GM18526 (cell line): ENCODE data around the gene KRTAP3-2.

ENCODE experiments used
- POLR2A ChIP-seq: IDR thresholded peaks from 3 replicates; pipeline ENCODE4 v1.6.1; 2011; ENCODE audit not compliant: insufficient read length; ENCODE audit errors: extremely low read depth

The KRTAP3-2 gene

DNA sequence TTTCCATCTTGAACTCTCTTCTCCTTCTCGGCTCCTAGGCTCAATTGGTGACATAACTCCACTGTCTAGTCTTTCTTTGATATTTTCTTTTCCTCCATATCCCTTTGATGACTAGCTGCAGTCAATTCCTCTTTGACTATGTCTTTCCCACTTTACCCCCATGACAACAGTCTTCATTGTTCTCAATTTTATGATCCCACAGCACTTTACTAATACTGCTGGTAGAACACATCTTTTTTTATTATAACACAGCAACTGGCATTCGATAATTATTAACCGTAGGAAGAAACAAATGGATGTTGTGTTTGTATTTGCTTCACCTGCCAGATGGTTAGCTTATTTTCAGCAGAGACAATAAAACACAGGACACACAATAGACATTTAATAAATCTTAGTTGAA, 7.0 kb downstream of the KRTAP3-2 start:
- TF ChIP-seq POLR2A, result no peak

DNA sequence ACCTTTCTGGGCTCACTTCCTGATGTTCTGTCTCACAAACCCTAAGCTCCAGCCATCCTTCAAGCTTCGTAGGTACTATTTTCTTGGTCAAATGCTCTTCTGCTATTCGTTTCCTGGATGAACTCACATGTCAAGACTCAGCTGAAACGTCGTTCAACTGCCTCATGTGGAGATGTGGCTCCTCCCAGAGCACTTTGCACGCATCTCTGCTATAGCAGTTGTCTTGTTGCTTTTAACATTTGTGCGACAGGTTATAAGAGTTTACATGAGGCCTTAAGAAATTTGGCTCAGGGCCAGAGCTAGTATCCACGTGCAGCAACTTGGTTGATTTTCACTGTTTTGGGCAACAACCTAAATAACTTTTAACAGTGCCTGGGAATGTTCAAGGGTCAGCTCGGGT, 12.8 kb downstream of the KRTAP3-2 start:
- no peak for TF ChIP-seq POLR2A

DNA sequence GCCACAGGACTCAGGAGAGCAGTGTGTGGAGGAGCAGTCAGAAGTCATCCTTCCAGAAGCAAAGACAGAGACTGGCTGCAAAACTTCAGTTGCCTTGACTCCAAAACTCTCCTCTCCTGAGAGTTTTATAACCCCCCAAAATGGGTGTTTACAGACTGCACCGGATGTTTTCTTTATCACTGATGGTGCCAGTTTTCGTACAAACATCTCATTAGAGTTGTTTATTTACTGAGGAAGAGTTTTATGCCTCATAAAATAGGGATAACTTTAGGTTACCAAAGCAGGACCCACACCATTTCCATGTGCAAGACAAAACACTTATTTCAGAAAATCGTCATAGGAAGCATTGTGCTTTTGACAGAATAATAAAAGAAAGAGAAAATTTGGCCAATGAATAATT, 15.5 kb downstream of the KRTAP3-2 start, which contains the start of gene KRT40:
KRT40 (minus strand) TSS at position 101 of the 400 bp plus-strand sequence; CDS start at position 48, 53 bp downstream.
- no peak for TF ChIP-seq POLR2A

DNA sequence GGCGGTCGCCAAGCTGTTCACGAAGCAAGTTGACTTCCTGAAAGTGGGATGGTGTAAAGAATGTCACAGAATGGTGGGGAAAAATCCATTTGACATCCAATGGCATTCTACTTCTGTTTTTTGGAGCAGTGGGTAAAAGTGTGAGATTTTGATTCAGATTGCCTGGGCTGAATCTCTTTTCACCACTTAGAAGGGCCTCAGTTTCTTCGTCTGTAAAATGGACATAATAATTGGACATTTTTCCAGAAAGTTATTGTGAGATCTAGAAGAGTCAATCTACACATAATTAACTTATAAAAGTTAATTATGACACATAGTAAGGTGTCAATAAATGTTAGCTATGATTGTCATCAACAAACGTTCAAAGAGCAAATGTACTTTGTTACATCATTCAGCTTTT, 18.6 kb downstream of the KRTAP3-2 start:
- TF ChIP-seq POLR2A, result no peak

DNA sequence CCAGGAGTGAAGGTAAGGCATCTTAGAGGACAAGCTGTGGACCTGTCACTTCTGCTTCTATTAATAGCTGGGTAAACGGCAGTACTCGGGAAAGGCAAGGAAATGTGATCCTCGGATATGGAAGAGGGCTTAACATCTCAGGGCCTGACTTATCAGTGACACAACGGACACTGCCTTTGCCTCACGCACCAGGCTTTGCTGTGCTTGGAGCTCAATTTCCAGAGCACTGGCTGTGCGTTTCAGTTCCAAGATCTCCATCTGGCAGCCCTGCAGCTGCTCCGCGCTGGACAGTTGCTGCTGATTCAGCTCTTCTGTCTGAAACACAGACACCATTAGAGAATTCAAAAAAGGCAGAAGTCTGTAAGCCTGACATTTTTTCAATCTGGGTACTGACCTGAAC, 19.1 kb downstream of the KRTAP3-2 start:
- no peak for TF ChIP-seq POLR2A

DNA sequence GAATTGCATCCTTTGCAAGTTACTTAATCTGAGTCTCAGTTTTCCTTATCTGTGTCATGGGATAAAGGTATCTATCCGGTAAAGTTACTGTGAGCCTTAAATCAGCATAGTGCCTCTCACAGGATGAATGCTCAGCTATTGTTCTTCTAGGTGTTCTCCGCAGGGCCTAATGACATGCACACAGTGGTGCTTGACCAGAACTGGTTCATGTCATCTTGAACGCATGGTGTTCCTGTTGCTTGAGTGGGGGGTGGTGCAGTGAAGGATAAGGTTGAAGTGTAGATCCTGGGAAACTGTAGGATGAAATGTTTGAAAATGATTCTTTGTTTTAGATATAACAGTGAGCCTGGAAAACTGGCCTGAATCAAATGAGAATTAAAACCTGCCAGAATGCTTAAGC, 19.6 kb downstream of the KRTAP3-2 start:
- TF ChIP-seq POLR2A, result no peak

DNA sequence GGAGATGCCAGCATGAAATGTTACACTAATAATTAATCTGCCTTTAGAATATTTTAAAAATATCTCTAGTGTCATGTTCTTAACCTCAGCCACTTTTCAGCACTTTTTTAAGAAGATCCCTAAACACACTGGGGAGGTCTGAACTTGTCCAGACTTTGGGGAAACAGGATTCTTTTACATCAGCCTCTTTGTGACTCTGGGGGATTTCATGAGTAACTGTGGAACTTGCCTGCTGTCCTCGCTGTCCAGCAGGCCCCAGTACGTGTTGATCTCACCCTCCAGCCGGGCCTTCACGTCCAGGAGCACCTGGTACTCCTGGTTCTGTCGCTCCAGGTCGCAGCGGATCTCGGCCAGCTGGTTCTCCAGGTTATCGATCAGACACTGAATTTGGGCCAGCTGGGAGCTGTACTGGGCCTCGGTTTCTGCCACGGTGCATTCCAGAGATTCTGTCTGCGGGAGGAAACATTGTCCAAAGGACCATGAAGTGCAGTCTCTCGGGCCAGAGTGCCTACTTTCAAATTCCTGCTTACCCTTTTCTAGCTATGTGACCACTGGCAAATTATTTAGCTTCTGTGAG, 21.0 kb downstream of the KRTAP3-2 start:
- TF ChIP-seq POLR2A, result no peak

DNA sequence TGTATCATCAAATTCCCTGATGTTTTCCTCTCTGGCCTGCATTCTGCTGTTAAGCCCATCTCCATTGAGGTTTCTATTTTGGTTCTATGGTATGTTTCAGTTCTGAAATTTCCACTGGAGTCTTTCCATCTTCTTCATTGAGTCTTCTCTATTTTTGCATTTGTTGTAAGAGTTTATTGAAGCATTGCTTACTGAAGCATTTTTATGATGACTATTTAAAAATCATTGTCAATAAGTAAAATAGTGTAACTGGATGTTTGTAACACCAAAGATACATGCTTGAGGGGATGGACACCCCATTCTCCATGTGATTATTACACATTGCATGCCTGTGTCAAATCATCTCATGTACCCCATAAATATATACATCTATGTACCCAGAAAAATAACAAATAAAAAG, 24.2 kb downstream of the KRTAP3-2 start:
- TF ChIP-seq POLR2A, result no peak

DNA sequence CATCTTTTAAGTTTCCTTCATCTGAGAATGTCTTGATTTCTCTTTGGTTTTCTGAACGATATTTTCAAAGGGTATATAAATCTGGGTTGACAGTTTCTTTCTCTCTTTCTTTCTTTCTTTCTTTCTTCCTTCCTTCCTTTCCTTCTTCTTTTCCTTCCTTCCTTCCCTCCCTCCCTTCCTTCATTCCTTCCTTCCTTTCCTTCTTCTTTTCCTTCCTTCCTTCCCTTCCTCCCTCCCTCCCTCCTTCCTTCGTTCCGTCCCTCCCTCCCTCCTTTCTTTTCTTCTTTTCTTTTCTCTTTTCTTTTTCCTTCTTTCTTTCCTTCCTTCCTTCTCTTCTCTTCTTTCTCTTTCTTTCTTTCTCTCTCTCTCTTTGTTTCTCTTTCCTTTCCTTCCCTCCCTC, 25.3 kb downstream of the KRTAP3-2 start:
- TF ChIP-seq POLR2A, result no peak

DNA sequence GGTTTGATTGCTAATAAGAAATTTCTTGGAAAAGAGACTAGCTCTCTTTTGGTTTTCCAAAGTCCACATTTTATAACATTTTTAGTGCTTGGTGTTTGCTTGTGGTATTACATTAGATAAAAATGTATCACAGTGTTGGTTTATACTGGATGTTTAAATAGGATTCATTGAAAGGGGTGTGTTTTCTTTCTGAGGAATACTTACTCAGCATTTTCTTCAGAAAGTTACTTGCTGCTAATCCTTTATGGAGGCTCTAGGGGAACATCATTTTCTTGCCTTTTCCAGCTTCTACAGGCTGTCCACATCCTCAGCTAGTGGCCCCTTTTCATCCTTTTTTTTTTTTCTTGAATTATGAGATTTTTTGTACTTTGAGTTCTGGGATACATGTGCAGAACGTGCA, 32.1 kb downstream of the KRTAP3-2 start:
- TF ChIP-seq POLR2A, result no peak

DNA sequence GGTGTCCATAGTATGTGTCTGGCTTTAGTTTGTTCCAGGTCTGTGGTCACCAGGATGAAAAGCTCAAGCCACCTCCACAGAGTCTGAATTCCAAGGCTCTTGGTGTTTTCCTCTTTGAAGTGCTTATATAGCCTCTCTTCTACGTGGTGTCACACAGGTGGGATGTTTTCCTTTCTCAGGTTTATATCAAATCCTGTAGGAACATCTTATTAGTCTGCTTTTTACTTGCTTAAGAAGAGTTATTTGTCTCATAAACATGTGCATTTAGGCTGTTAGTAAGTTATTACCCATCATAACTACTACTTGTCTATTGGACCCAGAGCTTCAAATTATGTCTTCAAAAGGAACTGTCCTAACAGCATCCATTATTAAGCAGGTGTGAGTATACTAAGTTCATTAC, 32.9 kb downstream of the KRTAP3-2 start, which contains the start of gene KRT39:
KRT39 (minus strand) TSS at position 101 of the 400 bp plus-strand sequence; CDS start at position 9, 92 bp downstream.
- no peak for TF ChIP-seq POLR2A

DNA sequence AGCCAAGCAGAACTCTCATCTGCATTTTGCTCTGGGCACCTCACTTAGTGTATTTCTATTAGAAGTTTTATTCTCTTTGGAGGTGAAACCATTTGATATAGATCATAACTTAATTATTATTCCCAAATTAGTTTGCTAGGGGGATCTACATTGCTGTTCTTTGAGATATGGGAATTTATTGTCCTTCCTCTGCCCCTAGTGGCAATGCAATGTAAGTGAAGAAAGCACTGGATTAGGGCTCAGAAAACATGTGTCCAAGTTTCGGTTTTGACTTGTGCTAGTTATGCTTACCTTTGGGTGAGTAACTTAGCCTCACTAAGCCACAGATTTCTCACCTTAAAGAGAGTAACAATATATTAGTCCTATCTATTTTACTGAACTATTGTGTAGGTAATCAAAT, 35.9 kb downstream of the KRTAP3-2 start:
- no peak for TF ChIP-seq POLR2A

DNA sequence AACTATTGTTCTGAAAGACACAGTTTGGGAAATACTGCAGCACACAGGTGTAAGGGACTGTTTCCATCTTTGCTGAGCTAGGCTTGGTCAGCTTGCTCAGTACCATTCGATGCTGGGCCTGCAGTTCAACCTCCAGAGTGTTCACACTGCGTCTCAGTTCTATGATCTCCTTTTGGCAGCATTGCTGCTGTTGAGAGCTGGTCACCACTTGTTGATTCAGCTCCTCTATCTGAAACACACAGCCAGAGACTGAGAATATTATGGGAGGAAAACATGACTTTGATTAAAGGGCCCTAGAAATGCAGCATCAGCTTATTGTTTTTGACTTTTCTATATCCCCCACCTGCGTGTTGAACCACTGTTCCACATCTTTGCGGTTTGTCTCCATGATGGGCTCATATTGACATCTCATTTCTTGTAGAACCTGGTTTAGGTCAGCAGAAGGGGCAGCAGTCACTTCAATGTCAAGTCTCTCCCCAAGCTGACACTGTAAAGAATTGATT, 37.6 kb downstream of the KRTAP3-2 start:
- TF ChIP-seq POLR2A, result no peak

DNA sequence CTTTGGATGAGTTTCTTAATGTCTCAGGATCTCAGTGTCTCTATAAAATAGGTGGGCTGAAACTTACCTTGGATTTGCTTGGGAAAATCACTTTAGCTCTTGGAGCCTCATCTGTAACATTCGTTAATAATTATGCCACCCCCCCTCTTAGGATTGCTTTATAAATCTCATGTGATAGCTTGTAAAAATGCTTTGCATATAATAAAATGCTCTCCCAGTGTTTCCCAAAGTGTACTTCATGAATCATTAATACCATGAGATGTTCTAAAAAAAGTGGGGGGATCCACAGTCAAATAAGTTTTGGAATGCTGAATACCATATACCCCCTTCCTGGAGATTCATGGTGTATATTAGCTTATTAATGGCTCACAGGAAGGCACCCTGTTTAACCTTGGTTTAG, 38.1 kb downstream of the KRTAP3-2 start:
- TF ChIP-seq POLR2A, result no peak

DNA sequence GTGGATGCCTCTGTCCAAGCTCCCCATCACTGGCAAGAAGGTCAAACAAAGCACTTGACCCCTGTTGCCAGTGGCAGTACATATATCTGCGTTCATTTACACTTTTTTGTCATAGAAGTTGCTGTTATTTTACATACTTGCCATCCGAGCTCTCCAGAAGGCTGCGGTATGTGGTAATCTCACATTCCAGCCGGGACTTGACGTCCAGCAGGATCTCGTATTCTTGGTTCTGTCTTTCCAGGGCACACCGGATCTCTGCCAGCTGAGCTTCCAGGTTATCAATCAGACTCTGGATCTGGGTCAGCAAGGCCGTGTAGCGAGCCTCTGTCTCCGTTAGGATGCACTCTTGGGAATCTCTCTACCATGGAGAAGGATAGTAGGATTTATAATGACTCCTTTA, 39.6 kb downstream of the KRTAP3-2 start:
- TF ChIP-seq POLR2A, result no peak

DNA sequence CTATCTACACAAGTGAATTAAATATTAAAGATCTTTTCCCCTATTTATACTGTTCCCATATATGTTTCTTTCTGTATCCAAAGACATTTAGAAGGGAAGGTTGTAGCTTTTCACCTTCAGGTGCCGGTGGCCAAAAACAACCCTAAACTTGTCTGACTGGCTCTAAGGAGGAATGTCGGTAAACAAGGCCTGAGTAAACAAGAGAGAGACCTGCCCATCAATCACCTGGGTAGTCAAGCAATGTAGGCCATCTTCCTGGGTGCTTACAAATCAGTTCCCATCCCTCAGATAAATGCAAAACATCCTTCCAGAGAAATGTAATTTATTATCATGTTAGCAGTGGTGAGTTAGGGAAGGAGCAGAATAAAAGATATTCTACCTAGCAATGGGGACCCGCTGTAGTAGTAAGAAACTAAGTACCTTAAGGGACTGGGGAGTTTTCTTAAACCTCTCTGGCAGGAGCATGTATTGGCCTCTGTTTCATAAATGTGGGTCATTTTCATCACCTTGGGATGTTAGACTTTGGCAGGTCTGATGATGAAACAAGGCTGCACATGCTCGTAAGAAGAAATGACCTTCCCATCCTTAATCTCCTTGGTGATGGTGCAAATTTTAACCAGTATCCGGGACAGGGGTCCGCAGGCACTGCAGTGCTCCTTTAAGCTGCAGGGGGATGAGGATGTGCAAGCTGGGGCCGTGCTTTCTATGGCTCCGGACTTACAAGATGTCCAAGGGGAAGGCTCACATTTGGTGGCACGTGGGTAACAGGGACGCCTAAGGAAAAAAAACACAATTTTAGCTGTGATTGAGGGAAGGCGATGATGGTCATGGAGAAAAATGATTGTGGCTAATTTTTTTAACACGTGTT, 41.4 kb downstream of the KRTAP3-2 start:
- TF ChIP-seq POLR2A, result no peak
